Transverse colon (tissue), 4 donors: ENCODE measurements around the gene FKBP14. TPM values are rescaled to one million over a fixed set of nuclear protein-coding genes. Genes with fewer than 3 reads are reported as not detected.

Source experiments
- DNase-seq: peaks from one replicate; pipeline ENCODE4 v3.0.0-alpha.2; 2019
- H3K27ac ChIP-seq, 4 donors: fragments of 200-600 bp; sonication (generic); 2 replicates each; pipeline ENCODE4 v1.5.1; 2016 to 2018; ENCODE audit warnings: inconsistent platforms in 4 of 4
- H3K27me3 ChIP-seq: fragments of 200-600 bp; sonication (generic); 2 replicates; pipeline ENCODE4 v1.5.1; 2017; ENCODE audit warnings: inconsistent platforms
- H3K36me3 ChIP-seq, 4 donors: fragments of 200-600 bp; sonication (generic); 2 replicates each; pipeline ENCODE4 v1.5.1; 2017 to 2019; ENCODE audit warnings: inconsistent platforms in 4 of 4
- H3K4me1 ChIP-seq, 4 donors: fragments of 200-600 bp; sonication (generic); 2 replicates each; pipeline ENCODE4 v1.5.1; 2017 to 2020; ENCODE audit warnings: inconsistent platforms in 4 of 4
- H3K4me3 ChIP-seq, 4 donors: fragments of 200-600 bp; sonication (generic); 1 replicate in 1 of 4; 2 replicates in 3 of 4; pipeline versions ENCODE4 v1.5.1 to v1.6.1; 2017 to 2019; ENCODE audit warnings: inconsistent platforms in 4 of 4
- H3K9me3 ChIP-seq, 2 donors: fragments of 200-600 bp; sonication (generic); 2 replicates each; pipeline ENCODE4 v1.5.1; 2017 to 2019; ENCODE audit warnings: inconsistent platforms in 2 of 2
- EP300 ChIP-seq: sonication (generic); formaldehyde crosslinking; IDR thresholded peaks from one replicate; pipeline ENCODE4 v1.6.1; 2017; ENCODE audit warnings: antibody characterized with exemption, low read depth
- POLR2A ChIP-seq: fragments of 450-650 bp; IDR thresholded peaks from one replicate; pipeline ENCODE4 v1.6.1; 2016; ENCODE audit warnings: antibody characterized with exemption, mild to moderate bottlenecking, moderate library complexity
- POLR2AphosphoS5 ChIP-seq, 3 donors: sonication (generic); formaldehyde crosslinking; IDR thresholded peaks; one replicate each; pipeline ENCODE4 v1.6.1; 2016; ENCODE audit warnings: antibody characterized with exemption in 3 of 3
- WGBS, 2 donors: methylation state at CpG; one replicate each; pipeline ENCODE4 v1.1.5; 2018; ENCODE audit warnings: low coverage in 1 of 2; 5-methylcytosine and 5-hydroxymethylcytosine counted together
- in situ Hi-C, 4 donors: fragments of 200-750 bp; cut with MboI; loops; one replicate each; pipeline versions ENCODE4 v1.15.0 to v1.15.1; 2017; ENCODE audit warnings: low sequenced_read_pairs in 3 of 4, low pct_ligation_motif_present in 1 of 4, low pct_unique_long_range_greater_than_20kb in 1 of 4
- intact Hi-C: fragments of 100-400 bp; cut with DNase I; formaldehyde crosslinking; loops from one replicate; pipeline ENCODE4 v1.15.1; 2023; ENCODE audit warnings: low total_unique reads
- total RNA-seq, 4 donors: library from RNA; depleted of rRNA; stranded (reverse); fragments of >200 nt; gene quantifications; one replicate each; pipeline ENCODE4 v1.1.0, GENCODE V29; 2016
- TF ChIP-seq, protein P1 (sequence below), 5 experiments: fragments of 200-600 bp in 3 of 5; fragments of 450-650 bp in 2 of 5; sonication (generic) in 3 of 5; IDR thresholded peaks; 1 replicate in 2 of 5; 2 replicates in 3 of 5; pipeline ENCODE4 v1.5.1; 2016 to 2017; ENCODE audit warnings: antibody characterized with exemption in 5 of 5, inconsistent platforms in 3 of 5, mild to moderate bottlenecking in 2 of 5, moderate library complexity in 1 of 5

FKBP14 gene
- total RNA-seq, 4 donors from 2014 or later: 0.75 to 12.7 (median 9.6) TPM

DNA sequence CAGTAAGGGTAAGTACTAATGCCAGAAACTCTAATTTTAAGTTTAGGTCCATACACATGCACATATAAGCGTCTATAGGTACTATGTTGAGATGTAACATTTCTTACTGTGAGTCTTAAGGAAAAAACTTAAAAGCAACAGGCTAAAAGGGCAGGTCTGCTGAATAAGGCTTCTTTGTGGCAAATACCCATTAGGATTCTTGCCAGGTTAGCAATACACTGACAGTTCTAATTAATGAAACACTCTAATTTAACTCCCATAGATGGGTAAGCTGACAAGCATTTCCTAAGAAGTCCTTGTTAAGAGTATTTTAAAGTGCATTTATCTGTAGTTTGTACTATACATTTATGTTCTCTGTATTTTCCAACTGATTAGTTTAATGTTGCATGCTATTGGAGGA lies 50.9 kb downstream of the FKBP14 start:
- no peaks in the 10 kb centered on the region for H3K9me3 ChIP-seq
- no peak for TF ChIP-seq POLR2A
- no peak for TF ChIP-seq EP300
- TF ChIP-seq, protein P1, sequence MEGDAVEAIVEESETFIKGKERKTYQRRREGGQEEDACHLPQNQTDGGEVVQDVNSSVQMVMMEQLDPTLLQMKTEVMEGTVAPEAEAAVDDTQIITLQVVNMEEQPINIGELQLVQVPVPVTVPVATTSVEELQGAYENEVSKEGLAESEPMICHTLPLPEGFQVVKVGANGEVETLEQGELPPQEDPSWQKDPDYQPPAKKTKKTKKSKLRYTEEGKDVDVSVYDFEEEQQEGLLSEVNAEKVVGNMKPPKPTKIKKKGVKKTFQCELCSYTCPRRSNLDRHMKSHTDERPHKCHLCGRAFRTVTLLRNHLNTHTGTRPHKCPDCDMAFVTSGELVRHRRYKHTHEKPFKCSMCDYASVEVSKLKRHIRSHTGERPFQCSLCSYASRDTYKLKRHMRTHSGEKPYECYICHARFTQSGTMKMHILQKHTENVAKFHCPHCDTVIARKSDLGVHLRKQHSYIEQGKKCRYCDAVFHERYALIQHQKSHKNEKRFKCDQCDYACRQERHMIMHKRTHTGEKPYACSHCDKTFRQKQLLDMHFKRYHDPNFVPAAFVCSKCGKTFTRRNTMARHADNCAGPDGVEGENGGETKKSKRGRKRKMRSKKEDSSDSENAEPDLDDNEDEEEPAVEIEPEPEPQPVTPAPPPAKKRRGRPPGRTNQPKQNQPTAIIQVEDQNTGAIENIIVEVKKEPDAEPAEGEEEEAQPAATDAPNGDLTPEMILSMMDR (IDR thresholded peaks at IDR 0.05): no peak
- TF ChIP-seq POLR2AphosphoS5 (IDR thresholded peaks at IDR 0.05): no peak
- H3K27me3 ChIP-seq: no peaks in the 10 kb centered on the region
- peaks cover 0 to 11% (median 3%) of the 10 kb centered on the region in 4 donors for H3K4me1 ChIP-seq
- WGBS, 2 donors: 90 to 93% methylated on average over 1 of the region's 1 CpG
- no peak overlapping the region for H3K27ac ChIP-seq
- DNase-seq: no peak
- intact Hi-C loops (no loop called here), in situ Hi-C loops (no loop called here)
- no peak overlapping the region for H3K4me3 ChIP-seq
- no peaks in the 10 kb centered on the region for H3K36me3 ChIP-seq

DNA sequence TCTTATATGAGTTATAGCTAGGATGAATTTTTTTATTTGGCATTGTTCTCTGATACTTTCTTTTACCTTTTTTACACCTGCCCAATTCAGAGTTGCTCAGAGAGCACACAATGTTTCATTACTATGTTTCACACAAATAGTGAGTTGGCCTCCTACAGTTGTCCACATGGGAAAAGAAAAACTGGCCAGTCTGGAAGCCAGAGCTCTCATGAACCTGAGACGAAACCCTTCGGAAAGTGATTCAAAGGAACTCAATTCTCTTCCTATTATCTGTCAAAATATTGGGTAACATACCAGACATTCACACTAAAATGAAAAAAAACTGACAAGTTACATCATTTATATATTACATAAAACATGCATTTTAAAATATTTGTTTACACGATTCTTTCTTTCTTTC lies 52.2 kb downstream of the FKBP14 start:
- TF ChIP-seq EP300 (no peak), POLR2AphosphoS5 (IDR thresholded peaks at IDR 0.05) (no peak), POLR2A (no peak)
- TF ChIP-seq, protein P1 (IDR thresholded peaks at IDR 0.05): no peak
- in situ Hi-C loops: no loop called here
- H3K4me1 ChIP-seq: peaks cover 0 to 11% (median 4%) of the 10 kb centered on the region in 4 donors

DNA sequence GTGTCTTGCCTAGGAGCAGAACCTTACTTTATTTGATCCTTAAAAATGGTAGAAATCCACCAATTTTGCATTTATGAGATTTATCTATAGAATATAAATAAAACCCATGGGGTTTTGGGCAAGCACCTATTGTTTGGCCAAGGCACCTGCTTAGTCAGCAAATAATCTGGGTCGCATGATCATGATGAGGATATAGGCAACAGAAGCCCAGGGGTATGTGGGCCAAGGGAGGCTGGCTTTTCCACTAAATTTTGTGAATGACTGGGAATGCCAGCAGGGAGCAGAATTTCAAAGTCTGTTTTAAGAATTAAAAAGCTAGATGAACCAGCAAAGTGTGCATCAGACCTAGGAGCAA lies 54.2 kb downstream of the FKBP14 start:
- TF ChIP-seq EP300 (no peak), POLR2AphosphoS5 (IDR thresholded peaks at IDR 0.05) (no peak)
- TF ChIP-seq, protein P1 (IDR thresholded peaks at IDR 0.05): no peak
- Histone ChIP-seq H3K9me3 (no peaks in the 10 kb centered on the region), H3K4me3 (no peak overlapping the region), H3K27me3 (no peaks in the 10 kb centered on the region), H3K27ac (no peak overlapping the region), H3K36me3 (no peaks in the 10 kb centered on the region), H3K4me1 (peaks cover 0 to 11% (median 4%) of the 10 kb centered on the region in 4 donors)
- 93% methylated on average over 1 of the region's 1 CpG; no CpG with 5 or more reads in 1 of the 2 donors for WGBS, 2 donors
- intact Hi-C loops: no loop called here
- DNase-seq: no peak
- in situ Hi-C loops: no loop called here

More for the DNA sequence above, 52.2 kb downstream of the FKBP14 start:
- 89 to 90% methylated on average over 3 of the region's 3 CpGs for WGBS, 2 donors
- no peak overlapping the region for H3K4me3 ChIP-seq
- DNase-seq: no peak
- no peaks in the 10 kb centered on the region for H3K36me3 ChIP-seq
- no peak overlapping the region for H3K27ac ChIP-seq
- no peaks in the 10 kb centered on the region for H3K27me3 ChIP-seq
- intact Hi-C loops: no loop called here
- H3K9me3 ChIP-seq: no peaks in the 10 kb centered on the region

DNA sequence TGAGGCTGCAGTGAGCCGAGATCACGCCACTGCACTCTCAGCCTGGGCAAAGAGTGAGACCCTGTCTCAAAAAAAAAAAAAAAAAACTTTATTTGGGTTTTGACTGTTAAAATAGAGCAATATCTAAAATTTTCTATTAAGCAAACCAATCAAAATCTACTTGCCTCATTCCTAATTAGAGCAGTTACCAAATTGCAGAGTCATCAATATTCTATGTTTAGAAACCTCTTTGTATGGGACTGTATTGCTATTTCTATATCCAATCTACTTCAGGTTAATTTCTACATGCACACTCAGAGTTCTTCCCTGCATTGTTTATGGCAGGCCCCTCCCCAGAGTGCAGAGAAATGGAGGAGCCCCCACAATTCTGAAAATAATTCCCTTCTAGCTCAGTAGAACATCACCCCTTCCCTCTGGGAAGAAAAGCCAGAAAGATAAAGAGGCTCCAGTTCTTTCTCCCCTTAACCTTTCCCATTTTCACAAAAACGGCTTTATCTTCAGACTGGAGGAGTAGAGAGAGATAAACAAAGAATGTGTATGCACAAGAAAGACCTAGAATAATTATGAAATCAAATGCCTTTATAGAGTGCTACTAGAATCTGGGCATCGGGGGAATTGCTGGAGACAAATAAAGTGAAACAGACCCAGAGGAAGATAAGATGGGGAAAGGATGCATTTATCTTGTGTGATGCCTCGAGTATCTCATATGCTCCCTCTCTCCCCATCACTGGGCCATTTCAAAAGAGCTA lies 54.8 kb downstream of the FKBP14 start:
- 91 to 92% methylated on average over 5 of the region's 5 CpGs for WGBS, 2 donors
- in situ Hi-C loops: no loop called here
- H3K4me1 ChIP-seq: peaks cover 0 to 8% (median 4%) of the 10 kb centered on the region in 4 donors

More for the DNA sequence above, 54.8 kb downstream of the FKBP14 start:
- H3K27me3 ChIP-seq: no peaks in the 10 kb centered on the region
- intact Hi-C loops: no loop called here
- no peaks in the 10 kb centered on the region for H3K36me3 ChIP-seq
- H3K27ac ChIP-seq: no peak overlapping the region
- H3K4me3 ChIP-seq: no peak overlapping the region
- no peak for DNase-seq
- no peaks in the 10 kb centered on the region for H3K9me3 ChIP-seq
- TF ChIP-seq POLR2A (no peak), EP300 (no peak), POLR2AphosphoS5 (IDR thresholded peaks at IDR 0.05) (no peak)
- TF ChIP-seq, protein P1 (IDR thresholded peaks at IDR 0.05): no peak
